ENCODE results near the gene GRAP. TPM values are rescaled to one million over a fixed set of nuclear protein-coding genes. Genes with fewer than 3 reads are reported as not detected.

Gene GRAP
- total and polyA plus RNA-seq, 2 donors (not counting 3 experiments of a cell fraction or from before 2014, with no cell fraction given) = 32.1 to 43.6 TPM

- ChIA-PET POLR2A (no interaction called here), CTCF (interaction anchor here (1.3 to 2.3 kb wide), 2 partner anchors 13 to 24 kb away, joined by 4 to 8 read pairs; no protein-coding TSS in a partner anchor)
- DNase-seq (ENCODE audit: low read depth, low spot score) (no peak), FAIRE-seq (no peak)
- intact Hi-C loops (cut with micrococcal nuclease) (no loop called here), dilution Hi-C loops (cut with MboI; ENCODE audit: extremely low pct_ligation_motif_present, low sequenced_read_pairs) (no loop called here)
- no peaks in the 10 kb centered on the region for H4K20me1 ChIP-seq (replicated peaks; ENCODE audit: control insufficient read depth, extremely low read depth, insufficient read depth, low read length)
- no peaks in the 10 kb centered on the region for H3K9me3 ChIP-seq (replicated peaks; ENCODE audit: control insufficient read depth, insufficient read depth, low read length)
- no peaks in the 10 kb centered on the region for H3K27me3 ChIP-seq (ENCODE audit: control insufficient read depth in 2 of 2, insufficient read depth in 2 of 2, low read length in 2 of 2)
- no peak overlapping the region for H2AFZ ChIP-seq (ENCODE audit: low read depth, low read length)
- H3K27ac ChIP-seq (ENCODE audit: insufficient read depth, low read depth, low read length) = no peak overlapping the region
- H3K9me1 ChIP-seq (replicated peaks; ENCODE audit: control insufficient read depth, extremely low read depth, insufficient read depth, low read length) = no peaks in the 10 kb centered on the region
- no peak for TF ChIP-seq CTCF (IDR thresholded peaks at IDR 0.05; ENCODE audit: extremely low read depth in 1 of 2, insufficient read depth in 1 of 2, low read depth in 1 of 2, low read length in 2 of 2)
- no peak for TF ChIP-seq FOS (IDR thresholded peaks at IDR 0.05; ENCODE audit: borderline replicate concordance, insufficient read depth, low read length)
- no peak for TF ChIP-seq MAX (IDR thresholded peaks at IDR 0.05; ENCODE audit: insufficient read depth, insufficient read length)
- no peak for TF ChIP-seq POLR2AphosphoS5 (IDR thresholded peaks at IDR 0.05; ENCODE audit: insufficient read depth, low read depth, low read length)
- no peak for TF ChIP-seq MYC (IDR thresholded peaks at IDR 0.05; ENCODE audit: low read depth, low read length)
- TF ChIP-seq POLR2A (IDR thresholded peaks at IDR 0.05; ENCODE audit: low read depth, low read length) = no peak
- TF ChIP-seq GATA2 (IDR thresholded peaks at IDR 0.05; ENCODE audit: insufficient read depth, insufficient read length, low read depth, low read length) = no peak
- TF ChIP-seq EZH2 (IDR thresholded peaks at IDR 0.05; ENCODE audit: borderline replicate concordance, low read depth, low read length, severe bottlenecking) = no peak
- TF ChIP-seq JUN (IDR thresholded peaks at IDR 0.05; ENCODE audit: borderline replicate concordance, insufficient read depth, insufficient read length, low read depth) = no peak
- no TSS peak for BruUV-seq (replicated peaks)
- no peak overlapping the region for H3K9ac ChIP-seq (replicated peaks; ENCODE audit: extremely low read depth, insufficient read depth, low read length)
- H3K4me1 ChIP-seq (ENCODE audit: control insufficient read depth, extremely low read depth, insufficient read depth, low read length) = peaks cover 8% of the 10 kb centered on the region
- no peak overlapping the region for H3K4me2 ChIP-seq (ENCODE audit: insufficient read depth, low read length)
- no peaks in the 10 kb centered on the region for H3K79me2 ChIP-seq (ENCODE audit: control insufficient read depth, insufficient read depth, low read length)
- H3K4me3 ChIP-seq (replicated peaks in 1 of 3; ENCODE audit: insufficient read depth in 1 of 3, low read depth in 1 of 3, low read length in 3 of 3) = no peak overlapping the region
- peaks cover 0 to 2% of the 10 kb centered on the region in 2 experiments for H3K36me3 ChIP-seq (ENCODE audit: control insufficient read depth in 2 of 2, extremely low read depth in 1 of 2, insufficient read depth in 2 of 2, low read length in 2 of 2)
Measured at GRCh38 chr17:18984273-18985114, 62.3 kb downstream of the GRAP start.
